Measurements from ENCODE around the gene DDX60. TPM values are rescaled to one million over a fixed set of nuclear protein-coding genes. Genes with fewer than 3 reads are reported as not detected.

DDX60 gene
- total RNA-seq, 3 donors from 2014 or later = 9.5 to 19.5 (median 11.0) TPM

DNA sequence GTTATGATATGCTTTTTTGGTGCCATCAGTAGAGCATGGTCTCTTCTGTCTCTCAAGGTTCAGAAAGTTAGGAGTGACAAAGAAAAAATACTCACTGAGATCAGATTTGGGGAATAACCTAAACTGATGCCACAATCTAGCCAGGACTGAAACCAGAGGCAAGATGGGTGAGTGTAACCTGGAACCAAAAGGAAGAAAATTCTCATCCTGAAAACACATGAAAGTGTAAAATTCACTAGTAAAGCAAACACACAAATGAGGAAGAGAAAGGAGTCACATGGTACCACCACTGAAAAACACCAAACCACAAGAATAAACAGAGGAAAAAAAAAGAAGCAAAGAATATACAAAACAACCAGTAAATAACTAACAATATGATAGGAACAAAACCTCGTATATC is 129.8 kb downstream of the DDX60 start:
- no peaks in the 10 kb centered on the region for H3K27me3 ChIP-seq
- H3K27ac ChIP-seq = no peak overlapping the region
- no peaks in the 10 kb centered on the region for H3K36me3 ChIP-seq
- no peaks in the 10 kb centered on the region for H3K4me1 ChIP-seq
- no peak for TF ChIP-seq POLR2AphosphoS5 (IDR thresholded peaks at IDR 0.05)
- no peak for TF ChIP-seq CTCF (IDR thresholded peaks at IDR 0.05)
- TF ChIP-seq POLR2A (IDR thresholded peaks at IDR 0.05) = no peak
- H3K9me3 ChIP-seq = no peaks in the 10 kb centered on the region
- intact Hi-C loops (cut with DNase I; ENCODE audit: low total_unique reads) = loop anchor here (5.0 kb wide), 1 partner anchor 201 kb away; no protein-coding TSS in a partner anchor
- DNase-seq (ENCODE audit: low spot score in 2 of 2) = no peak
- H3K4me3 ChIP-seq = no peak overlapping the region

GRCh38 chr4:168183717-168184571 is 134.6 kb downstream of the DDX60 start:
- Histone ChIP-seq H3K27ac (no peak overlapping the region), H3K36me3 (no peaks in the 10 kb centered on the region), H3K9me3 (no peaks in the 10 kb centered on the region), H3K4me3 (no peak overlapping the region), H3K4me1 (no peaks in the 10 kb centered on the region), H3K27me3 (no peaks in the 10 kb centered on the region)
- TF ChIP-seq CTCF (IDR thresholded peaks at IDR 0.05) (peak in 2 of 3 donors; percentile 13 to 24), POLR2AphosphoS5 (IDR thresholded peaks at IDR 0.05) (no peak)
- no peak for DNase-seq (ENCODE audit: low spot score in 2 of 2)
- intact Hi-C loops (cut with DNase I; ENCODE audit: low total_unique reads) = no loop called here

- Histone ChIP-seq H3K9me3 (no peaks in the 10 kb centered on the region), H3K36me3 (no peaks in the 10 kb centered on the region), H3K4me3 (no peak overlapping the region), H3K4me1 (no peaks in the 10 kb centered on the region), H3K27ac (no peak overlapping the region), H3K27me3 (no peaks in the 10 kb centered on the region)
- intact Hi-C loops (cut with DNase I; ENCODE audit: low total_unique reads) = no loop called here
- no peak for DNase-seq (ENCODE audit: low spot score in 2 of 2)
- TF ChIP-seq CTCF (IDR thresholded peaks at IDR 0.05) (no peak), POLR2A (IDR thresholded peaks at IDR 0.05) (no peak), POLR2AphosphoS5 (IDR thresholded peaks at IDR 0.05) (no peak)
Observed at GRCh38 chr4:168177546-168178149, 140.9 kb downstream of the DDX60 start.

DNA sequence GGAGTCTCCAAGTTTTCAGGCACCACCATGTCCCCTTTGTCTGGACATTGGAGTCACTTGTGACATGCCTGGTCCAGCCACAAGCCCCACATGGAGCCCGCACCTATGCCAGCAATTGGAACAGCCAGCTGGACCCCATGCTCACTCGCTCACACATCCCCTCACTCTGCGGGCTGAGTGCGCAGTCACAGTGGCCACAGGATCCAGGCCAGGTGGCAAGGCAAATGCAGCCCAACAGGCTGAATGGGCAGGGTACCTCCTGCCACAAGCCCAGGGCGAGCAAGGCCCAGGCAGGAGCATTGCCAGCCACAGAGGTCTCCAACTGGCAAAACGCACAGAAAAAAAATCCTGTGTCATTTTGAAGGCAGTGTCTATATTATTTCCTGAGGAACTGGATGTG is 144.2 kb downstream of the DDX60 start:
- no peaks in the 10 kb centered on the region for H3K27me3 ChIP-seq
- H3K36me3 ChIP-seq = no peaks in the 10 kb centered on the region
- intact Hi-C loops (cut with DNase I; ENCODE audit: low total_unique reads) = no loop called here
- H3K4me3 ChIP-seq = no peak overlapping the region
- TF ChIP-seq POLR2AphosphoS5 (IDR thresholded peaks at IDR 0.05) (no peak), POLR2A (IDR thresholded peaks at IDR 0.05) (no peak), CTCF (IDR thresholded peaks at IDR 0.05) (no peak)
- H3K9me3 ChIP-seq = no peaks in the 10 kb centered on the region
- no peaks in the 10 kb centered on the region for H3K4me1 ChIP-seq
- no peak overlapping the region for H3K27ac ChIP-seq
- DNase-seq (ENCODE audit: low spot score in 2 of 2) = no peak

GRCh38 chr4:168167714-168168284 is 150.8 kb downstream of the DDX60 start:
- no peaks in the 10 kb centered on the region for H3K36me3 ChIP-seq
- no peaks in the 10 kb centered on the region for H3K27me3 ChIP-seq
- intact Hi-C loops (cut with DNase I; ENCODE audit: low total_unique reads) = no loop called here
- no peaks in the 10 kb centered on the region for H3K9me3 ChIP-seq
- DNase-seq (ENCODE audit: low spot score in 2 of 2) = no peak
- TF ChIP-seq POLR2AphosphoS5 (IDR thresholded peaks at IDR 0.05) (no peak), CTCF (IDR thresholded peaks at IDR 0.05) (no peak), POLR2A (IDR thresholded peaks at IDR 0.05) (no peak)
- H3K27ac ChIP-seq = no peak overlapping the region
- no peak overlapping the region for H3K4me3 ChIP-seq
- no peaks in the 10 kb centered on the region for H3K4me1 ChIP-seq
